GM18868 (cell line): Measurements from ENCODE around the gene TMEM175.
A peak's percentile ranks its signal among the peaks of the same experiment; 100 is the strongest.
"Not testable (repeated sequence)": the region's sequence is repeated elsewhere in the genome, so short reads cannot be mapped to it uniquely, and the experiment has no call there.

Source experiments
- ATAC-seq: cut with Tn5 transposase; IDR thresholded peaks from one replicate; pipeline ENCODE4 v1.9.1; 2021; ENCODE audit warnings: mild to moderate bottlenecking, moderate library complexity; ENCODE audit not compliant: unreplicated experiment

TMEM175 gene

DNA sequence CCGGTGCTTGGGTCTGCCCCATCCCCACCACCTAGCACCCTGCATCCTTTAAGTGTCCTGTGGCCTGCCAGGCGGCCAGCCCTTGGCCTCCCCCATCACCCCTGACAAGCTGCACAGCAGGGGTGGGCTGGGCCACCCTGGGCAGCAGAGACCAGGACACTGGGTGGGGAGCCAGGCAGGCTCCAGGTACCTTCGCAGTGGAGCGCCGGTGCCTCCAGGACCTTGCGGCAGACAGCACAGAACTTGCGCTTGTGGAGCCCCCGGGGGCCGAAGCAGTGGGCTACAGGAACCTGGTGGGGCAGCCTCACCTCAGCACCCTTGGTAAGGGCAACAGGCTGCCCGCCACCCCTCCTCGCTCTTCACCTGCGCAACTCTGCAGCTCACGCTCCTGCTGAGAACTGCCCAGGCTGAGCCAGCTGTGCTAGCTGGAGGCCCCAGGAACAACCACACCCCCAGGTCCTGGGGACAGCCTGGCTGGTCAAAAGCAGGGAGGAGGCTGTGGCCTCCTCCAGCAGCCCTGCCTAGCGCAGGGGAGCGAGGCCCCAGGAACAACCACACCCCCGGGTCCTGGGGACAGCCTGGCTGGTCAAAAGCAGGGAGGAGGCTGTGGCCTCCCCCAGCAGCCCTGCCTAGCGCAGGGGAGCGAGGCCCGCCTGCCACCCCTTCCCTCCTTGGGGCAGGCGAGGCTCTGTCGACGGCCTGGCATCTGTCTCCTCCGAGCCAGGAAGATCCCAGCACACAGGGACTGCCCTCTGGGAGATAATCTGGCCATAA is 36.5 kb downstream of the TMEM175 start:
- ATAC-seq: no peak

DNA sequence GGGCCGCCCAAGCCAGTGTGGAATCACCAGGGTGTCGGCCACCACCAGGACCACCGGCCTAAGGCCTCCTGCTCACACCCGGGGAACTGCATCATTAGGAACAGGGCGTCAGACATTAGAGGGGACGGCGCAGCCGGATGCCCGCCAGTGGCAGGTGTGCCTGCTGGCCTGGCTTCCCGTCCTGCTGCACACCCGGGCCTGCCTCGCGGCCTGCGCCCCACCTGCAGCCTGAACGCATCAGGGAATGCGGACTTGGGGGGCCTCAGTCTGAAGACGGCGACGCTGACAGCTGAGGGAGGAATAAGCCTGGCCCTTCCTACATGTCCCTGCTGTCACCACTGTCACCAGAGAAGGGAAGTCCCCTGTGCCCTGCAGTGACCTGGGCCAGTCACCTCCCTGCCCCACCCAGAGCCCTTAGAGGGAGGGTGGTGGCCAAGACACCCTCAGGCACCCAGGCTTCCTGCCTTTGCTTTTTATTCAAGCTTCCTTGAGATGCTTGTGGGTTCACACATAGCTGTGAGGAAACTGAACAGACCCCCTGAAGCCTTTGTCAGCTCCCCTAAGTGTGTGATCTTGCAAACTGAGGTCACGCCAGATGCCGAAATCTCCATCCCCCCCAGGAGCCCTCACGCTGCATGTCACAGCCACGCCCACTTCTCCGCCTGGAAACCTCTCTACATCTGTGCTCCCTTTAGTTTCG is 37.9 kb downstream of the TMEM175 start:
- ATAC-seq: no peak

DNA sequence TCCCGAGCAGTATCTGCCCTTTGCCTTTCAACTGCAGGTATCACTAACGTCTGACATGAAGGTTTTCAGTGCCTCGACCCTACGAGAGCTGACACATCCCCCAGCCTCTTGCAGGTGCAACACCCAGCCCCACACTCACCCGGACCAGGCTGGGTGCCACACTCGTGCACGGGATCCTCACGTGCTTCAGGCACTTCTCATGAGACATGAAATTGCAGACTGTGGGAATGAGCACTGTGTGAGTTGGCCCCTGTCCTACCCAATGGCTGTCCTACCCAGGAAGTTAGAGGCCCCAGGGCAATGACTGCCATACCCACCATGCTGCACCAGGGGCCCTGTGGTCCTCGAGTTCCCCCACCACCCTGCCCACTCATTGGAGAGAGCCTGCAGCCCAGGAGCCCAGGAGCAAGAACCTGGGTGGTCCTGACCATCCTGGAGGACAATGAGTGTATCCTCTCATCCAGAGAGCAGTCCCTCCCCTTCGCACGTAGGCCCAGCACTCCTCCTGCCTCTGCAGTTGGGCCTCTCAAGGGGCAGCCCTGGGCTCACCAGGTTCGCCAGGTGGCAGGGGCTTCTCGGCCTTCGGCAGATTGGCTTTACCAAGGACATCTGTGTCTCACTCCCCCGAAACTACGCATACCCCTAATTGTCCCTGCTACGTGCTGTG is 38.7 kb downstream of the TMEM175 start:
- no peak for ATAC-seq

DNA sequence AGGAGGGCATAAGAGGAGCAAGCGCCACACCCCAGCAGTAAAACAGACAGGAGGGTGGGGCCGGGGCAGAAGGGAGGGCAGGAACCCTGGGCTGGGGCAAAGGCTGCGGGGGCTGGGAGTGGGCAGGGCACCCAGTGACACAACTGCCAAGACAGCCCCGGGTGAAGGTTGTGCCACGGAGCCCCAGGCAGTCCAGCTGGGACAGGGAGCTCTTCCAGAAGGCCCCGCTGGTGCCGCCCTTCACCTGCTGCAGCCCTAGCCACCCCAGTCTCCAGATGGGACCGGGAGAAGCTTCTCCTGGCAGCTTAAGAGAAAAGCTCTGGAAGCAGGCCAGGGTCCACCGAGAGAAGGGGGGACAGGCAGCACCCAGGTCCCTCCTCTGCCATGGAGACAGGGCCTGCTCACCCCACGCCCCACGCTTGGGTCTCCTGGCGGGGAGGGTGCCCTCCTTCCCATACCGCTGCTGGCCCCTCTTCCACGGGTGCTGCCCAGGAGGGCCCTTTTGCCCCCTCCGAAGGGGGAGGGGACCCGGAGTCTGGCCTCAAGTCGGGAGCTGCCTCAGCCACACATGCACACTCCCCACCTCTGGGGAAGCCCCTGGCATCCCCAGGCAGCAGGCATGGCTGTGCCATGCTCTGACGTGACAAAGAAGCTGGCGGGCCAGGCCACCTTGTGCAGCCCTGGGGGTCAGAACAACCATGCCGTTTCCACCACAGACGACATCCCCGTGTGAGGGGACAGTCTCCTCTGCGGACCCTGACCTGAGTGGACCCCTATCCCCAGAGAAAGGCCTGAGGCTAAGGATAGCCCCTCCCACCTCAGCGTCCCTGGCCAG is 39.6 kb downstream of the TMEM175 start:
- no peak for ATAC-seq

DNA sequence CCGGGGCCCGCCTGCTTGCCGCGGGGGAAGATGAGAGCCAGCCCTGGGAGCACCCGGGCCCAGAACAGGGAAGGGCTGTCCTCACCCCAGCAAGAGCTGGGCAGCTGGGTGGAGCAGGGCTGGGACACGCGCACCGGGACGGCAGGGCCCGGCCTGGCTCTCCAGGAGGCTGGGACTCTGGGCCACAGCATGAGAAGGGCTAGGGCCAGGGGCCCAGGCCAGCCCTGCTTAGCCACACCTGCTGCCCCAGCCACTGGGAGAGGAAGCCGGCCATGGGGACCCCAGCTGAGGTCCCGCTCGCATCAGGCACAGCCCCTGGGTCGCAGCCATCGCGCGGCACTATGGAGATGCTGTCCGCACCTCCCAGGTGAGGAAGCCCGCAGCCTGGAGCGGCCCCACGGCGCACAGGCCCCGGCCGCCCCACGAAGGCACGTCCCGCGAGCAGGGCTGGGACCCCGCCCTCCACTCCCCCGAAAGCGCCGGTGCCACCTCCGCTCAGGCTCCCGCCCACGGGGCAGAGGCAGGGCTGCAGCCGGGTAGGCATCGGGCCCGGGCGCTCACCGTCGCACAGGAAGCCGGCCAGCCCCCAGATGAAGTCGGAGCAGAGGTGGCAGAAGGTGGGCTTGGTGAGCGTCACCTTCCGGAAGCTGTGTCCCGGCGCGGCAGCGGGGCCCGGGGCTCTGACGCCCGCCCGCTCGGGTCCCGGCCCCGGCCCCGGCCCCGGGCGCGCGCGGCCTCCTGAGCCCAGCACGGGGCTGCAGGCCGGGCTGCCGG is 40.6 kb downstream of the TMEM175 start:
- peak; percentile 43 for ATAC-seq

DNA sequence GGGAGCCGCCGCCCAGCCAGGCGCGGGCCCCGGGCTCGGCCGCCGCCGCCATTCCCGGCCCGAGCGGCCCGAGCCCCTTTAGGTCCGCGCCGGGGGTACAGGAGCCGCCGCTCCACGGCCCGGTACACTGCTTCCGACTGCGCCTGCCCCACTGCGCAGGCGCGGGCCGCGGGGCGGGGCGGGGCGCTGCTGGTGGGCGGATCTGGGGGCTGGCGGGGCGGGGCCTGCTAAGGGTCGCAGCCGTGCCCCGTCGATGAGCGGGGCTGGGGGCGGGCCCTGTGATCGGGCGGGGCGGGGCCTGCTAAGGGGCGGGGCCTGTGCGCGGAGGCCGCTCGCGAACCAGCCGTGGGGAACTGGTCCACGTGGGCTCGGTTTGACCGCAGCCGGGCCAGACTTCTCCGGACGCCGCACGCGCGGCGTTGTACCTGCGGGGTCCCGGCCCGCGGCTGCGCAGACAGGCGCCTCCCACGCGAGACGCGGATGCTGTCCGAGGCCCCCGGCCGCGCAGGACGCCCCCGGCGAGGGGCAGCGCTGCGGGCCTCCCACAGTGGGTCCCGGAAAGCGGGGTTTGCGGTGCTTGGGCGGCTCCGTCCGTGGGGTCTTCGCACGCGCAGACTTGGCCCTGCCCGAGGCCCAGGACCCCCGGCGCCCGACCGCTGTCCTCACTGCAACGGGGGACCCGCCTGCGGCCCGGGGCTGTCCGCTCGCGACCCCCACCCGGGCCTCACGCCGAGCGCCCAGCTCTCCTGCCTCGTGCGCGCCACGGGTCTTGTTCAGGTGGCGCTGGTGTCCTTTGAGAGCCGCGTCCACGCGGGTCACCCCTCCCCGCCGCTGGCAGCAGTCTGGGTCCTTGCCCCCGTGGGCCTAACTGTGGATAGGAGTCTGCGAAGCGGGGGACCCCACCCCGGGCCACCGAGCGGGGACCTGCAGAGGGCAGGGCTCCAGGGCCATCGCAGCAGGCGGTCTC is 41.5 kb downstream of the TMEM175 start, which contains the start of gene DGKQ:
DGKQ (minus strand) TSS at position 139 of the 967 bp plus-strand sequence; CDS start at position 52, 87 bp downstream.
- peak; percentile 73 for ATAC-seq

DNA sequence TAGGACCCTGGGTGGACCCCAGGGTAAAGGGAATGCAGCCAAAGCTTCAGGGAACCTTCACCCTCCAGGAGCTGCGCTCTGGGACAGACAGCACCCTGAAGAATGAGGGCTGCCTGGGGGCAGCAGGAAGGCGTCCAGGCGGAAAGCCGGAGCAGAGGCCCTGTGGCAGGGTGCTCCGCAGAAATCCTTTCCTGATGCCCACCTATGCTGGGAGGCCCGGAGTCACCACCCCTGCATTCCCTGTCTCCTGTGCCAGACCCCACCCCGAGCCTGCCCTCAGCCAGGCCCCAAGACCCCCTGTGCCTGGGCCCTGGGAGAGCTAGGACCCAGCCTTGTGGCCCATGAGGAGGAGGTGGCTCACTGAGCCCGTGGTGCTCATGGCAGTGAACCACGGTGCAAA is 42.4 kb downstream of the TMEM175 start:
- no peak for ATAC-seq

DNA sequence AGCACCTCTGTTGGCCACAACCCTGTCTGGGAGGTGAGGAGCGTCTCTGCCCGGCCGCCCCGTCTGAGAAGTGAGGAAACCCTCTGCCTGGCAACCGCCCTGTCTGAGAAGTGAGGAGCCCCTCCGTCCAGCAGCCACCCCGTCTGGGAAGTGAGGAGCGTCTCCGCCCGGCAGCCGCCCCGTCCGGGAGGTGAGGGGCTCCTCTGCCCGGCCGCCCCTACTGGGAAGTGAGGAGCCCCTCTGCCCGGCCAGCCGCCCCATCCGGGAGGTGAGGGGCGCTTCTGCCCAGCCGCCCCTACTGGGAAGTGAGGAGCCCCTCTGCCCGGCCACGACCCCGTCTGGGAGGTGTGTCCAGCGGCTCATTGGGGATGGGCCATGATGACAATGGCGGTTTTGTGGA is 43.8 kb downstream of the TMEM175 start:
- ATAC-seq: not testable (repeated sequence)

DNA sequence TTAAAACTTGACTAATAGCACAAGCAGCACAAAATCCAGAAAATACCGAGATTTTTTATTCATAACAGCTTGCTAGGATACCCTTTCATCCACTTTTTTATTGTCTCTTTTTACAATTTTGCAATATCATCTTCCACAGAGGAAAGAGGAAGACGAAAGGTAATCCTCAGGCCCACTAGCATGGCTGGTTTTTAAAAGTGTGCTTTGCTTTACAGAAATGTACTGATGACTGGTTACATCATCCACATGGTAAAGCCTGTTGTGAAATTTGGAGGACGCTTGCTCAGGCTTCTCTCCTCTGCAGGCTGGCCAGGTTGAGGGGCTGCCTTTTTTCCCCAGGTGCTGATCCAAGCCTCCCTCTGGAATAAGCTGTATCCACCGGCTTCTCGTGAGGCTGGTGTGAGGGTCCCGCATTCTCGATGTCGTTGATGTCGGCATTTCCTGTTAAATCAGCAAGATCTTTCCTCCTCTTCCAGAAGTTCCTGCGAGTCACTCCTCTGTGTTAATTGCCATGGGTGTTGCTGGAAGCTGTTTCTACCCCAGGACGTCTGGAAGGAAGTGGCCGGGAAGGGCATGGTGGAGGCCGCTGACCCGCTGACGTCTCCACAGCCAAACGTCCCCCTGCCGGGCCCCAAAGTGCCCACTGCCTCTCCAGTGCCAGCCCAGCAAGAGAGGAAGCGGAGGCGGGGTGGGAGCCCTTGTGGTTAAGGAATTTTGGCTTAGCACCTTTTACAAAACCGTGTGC is 46.9 kb downstream of the TMEM175 start:
- ATAC-seq: no peak

DNA sequence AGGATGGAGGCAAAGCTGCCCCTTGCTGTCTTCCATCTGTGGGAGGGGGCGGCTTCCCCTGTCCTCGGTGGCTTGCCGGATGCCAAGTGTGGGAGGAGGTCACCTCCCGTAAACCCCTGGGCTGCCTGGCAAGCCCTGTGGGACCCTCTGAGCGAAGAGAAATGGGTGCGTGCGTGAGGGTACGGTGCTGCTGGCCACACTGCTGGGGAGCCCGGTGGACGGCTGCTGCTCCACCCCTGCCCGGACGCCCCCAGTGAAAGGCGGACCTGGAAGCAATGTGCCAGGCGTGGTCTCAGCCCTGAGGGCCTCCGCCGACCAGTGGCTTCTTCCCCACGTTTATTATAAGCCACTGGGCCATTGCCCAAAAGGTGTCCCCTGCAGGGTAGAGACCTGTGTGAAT is 50.0 kb downstream of the TMEM175 start:
- no peak for ATAC-seq

DNA sequence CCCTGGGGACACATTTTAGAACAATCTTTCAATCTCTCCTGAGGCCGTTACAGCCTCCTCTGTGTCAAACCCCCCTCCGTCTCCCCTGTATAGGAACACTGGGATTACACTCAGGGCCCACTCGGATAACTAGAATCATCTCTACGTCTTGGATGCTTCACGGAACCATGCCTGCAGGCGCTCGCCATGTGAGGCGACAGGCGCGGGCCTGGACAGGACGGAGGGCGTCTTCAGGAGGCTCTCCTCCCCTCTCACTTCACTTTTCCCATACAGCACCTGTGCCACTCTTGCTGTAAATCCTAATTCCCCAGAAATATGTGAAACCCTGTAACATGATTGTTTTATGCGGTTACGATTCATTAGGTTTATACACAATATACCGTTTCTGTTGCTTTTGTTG is 50.6 kb downstream of the TMEM175 start:
- no peak for ATAC-seq

DNA sequence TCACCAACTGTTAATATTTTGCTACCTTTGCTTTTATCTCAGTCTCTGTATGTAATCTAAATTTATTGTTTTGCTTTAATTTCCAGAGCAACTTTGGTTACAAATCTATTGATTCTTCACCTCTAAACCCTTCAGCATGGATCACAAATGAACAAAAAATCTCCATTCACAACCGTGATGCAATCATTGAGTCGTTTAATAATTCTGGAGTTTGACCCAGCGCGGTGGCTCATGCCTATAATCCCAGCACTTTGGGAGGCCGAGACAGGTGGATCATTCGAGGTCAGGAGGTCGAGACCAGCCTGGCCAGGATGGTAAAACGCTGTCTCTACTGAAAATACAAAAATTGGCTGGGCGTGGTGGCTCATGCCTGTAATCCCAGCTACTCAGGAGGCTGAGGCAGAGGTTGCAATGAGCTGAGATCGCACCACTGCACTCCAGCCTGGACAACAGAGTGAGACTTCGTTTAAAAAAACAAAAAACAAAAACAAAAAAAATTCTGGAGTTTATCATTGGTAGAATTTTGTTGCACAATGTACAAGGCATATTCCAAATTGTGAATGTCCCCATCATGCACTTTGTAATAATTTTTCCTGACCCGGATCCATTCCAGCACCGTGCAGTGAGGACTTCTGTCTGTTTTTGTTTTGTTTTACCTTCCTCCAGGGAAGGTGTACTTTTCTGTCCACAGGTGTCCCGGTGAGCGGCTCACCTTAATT is 52.2 kb downstream of the TMEM175 start:
- ATAC-seq: no peak

DNA sequence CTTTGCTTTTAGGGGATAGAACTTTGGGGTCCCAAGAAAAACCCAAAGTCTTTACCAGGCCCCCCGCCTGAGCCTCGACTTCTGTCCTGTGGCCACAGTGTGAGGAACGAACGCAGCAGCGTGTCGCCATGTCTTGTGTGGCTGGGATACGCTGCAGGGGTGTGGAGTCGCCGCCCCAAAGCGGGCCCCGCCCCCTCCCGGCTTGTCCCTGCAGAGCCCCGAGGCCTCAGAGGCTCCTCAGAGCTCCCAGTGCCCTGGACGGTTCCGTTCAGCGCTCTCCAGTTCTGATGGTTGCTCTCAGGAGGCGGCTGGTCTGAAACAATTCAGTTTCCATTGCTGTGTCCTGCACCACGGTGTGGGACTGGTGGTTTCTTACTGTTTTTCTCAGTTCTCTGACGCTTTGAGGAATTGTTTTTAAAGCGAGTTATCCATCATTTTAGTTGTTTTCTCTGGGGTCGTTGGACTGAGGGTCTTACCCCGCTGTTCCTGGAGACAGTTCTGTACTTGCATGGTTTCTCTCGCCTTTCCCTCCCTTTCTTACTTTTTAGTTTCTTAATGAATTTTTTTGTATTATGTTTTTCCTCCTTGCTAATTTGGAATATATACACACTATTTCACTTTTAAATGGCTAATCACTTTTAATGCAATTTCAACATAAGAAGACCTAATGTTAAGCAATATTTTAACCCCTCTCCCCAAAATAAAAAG is 53.0 kb downstream of the TMEM175 start:
- no peak for ATAC-seq

DNA sequence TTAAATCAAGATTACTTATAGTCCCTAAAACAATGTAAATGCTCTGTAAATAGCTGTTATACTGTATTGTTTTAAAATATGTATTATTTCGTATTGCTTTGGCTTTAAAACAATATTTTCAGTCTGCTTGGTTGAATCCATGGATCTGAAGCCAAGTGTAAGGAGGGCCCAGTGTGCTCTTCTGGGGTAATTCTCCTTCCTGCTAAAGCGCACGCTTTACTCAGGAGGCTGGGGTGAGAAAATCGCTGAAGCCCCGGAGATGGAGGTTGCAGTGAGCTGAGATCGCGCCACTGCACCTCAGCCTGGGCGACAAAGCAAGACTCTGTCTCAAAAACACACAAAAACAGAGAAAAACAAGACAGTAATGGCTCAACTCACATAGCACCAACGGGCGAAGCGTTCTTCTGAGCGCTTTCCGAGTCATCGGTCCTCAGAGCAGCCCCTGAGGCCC is 54.2 kb downstream of the TMEM175 start:
- peak; percentile 20 for ATAC-seq

DNA sequence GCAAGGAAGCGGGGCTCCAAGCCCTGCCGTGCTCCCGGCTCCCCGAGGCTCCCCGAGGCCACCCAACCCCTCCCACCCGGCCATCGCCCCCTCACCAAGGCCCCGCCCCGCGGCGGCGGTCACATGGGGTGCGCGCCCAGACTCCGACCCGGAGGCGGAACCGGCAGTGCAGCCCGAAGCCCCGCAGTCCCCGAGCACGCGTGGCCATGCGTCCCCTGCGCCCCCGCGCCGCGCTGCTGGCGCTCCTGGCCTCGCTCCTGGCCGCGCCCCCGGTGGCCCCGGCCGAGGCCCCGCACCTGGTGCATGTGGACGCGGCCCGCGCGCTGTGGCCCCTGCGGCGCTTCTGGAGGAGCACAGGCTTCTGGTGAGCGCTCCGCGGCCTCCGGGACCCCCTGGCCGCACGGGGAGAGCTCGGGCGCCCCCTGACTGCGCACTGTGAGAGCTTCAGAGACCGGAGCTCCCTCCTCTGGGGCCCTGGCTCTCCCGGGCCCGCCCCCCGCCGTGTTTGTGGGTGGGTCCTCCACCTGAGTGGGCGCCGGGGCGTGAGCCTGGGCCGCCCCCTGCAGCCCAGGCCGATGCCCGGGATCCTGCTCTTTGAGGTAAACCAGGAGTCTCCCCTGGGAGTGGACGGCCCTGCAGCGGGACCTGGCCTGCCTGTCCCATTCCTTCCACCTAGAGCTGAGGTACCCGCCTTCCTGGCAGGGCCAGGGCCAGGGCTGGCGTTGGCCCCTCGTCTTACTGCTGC is 54.8 kb downstream of the TMEM175 start, which contains the start of gene IDUA:
IDUA (plus strand) TSS at position 166 of the 745 bp plus-strand sequence; CDS start at position 207, 41 bp downstream.
- ATAC-seq: peak; percentile 83
